Measurements from ENCODE around the gene ACER1.

Gene ACER1

DNA sequence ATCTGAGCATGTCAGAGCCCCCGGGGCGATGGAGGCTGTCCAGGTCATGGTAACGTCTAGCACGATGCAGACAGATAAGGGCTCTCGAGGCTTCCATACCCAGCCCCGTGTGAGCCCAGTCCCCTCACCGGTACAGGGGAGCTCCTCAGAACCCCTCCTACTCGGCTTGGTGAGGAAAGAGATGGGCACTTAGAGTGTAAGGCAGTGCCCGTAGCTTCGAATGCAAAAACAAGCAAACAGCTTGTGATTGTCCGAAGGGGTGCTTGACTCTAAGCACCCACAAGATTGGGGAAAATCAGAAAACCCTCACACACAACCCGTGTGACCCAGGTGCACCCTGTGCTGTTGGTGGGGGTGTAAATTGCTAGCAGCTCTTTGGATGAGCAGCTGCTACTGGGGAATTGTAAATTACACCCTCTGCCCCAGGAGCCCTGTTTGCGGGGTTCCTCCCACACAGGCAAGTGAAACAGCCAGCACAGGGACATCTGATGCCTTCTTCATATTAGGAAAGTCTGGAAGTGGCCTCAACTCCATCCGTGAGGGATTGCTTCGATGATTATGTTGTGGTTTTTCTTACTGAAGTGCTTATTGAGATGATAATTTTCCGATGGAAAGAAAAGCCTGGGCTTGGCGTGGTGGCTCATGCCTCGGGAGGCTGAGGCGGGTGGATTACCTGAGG lies 43.2 kb upstream of the ACER1 start:
- Histone ChIP-seq H3K27me3 (no peaks in the 10 kb centered on the region), H3K4me1 (peaks cover 8% of the 10 kb centered on the region), H3K4me3 (ENCODE audit: low read depth, low read length) (no peak overlapping the region), H3K36me3 (peaks cover 28% of the 10 kb centered on the region), H3K9me3 (no peaks in the 10 kb centered on the region)
- TF ChIP-seq, protein P1, sequence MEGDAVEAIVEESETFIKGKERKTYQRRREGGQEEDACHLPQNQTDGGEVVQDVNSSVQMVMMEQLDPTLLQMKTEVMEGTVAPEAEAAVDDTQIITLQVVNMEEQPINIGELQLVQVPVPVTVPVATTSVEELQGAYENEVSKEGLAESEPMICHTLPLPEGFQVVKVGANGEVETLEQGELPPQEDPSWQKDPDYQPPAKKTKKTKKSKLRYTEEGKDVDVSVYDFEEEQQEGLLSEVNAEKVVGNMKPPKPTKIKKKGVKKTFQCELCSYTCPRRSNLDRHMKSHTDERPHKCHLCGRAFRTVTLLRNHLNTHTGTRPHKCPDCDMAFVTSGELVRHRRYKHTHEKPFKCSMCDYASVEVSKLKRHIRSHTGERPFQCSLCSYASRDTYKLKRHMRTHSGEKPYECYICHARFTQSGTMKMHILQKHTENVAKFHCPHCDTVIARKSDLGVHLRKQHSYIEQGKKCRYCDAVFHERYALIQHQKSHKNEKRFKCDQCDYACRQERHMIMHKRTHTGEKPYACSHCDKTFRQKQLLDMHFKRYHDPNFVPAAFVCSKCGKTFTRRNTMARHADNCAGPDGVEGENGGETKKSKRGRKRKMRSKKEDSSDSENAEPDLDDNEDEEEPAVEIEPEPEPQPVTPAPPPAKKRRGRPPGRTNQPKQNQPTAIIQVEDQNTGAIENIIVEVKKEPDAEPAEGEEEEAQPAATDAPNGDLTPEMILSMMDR (IDR thresholded peaks at IDR 0.05; ENCODE audit: low read depth, low read length), result no peak
- DNase-seq, result no peak

- peaks cover 8% of the 10 kb centered on the region for H3K4me1 ChIP-seq
- DNase-seq, result no peak
- H3K27me3 ChIP-seq, result no peaks in the 10 kb centered on the region
- no peak within 1 kb of the TSS for H3K4me3 ChIP-seq (ENCODE audit: low read depth, low read length)
- H3K9me3 ChIP-seq, result no peaks in the 10 kb centered on the region
- TF ChIP-seq, protein P1 (IDR thresholded peaks at IDR 0.05; ENCODE audit: low read depth, low read length), result no peak
- peaks cover 16% of the 10 kb centered on the region for H3K36me3 ChIP-seq
Measured at GRCh38 chr19:6375411-6376010, 42.1 kb upstream of the ACER1 start, which contains the start of gene PSPN. Gene PSPN (minus strand): TSS chr19:6375933. CDS start chr19:6375849, 84 bp downstream.

- TF ChIP-seq, protein P1 (IDR thresholded peaks at IDR 0.05; ENCODE audit: low read depth, low read length), result no peak
- H3K4me3 ChIP-seq (ENCODE audit: low read depth, low read length), result no peak overlapping the region
- peaks cover 10% of the 10 kb centered on the region for H3K36me3 ChIP-seq
- no peaks in the 10 kb centered on the region for H3K27me3 ChIP-seq
- no peaks in the 10 kb centered on the region for H3K9me3 ChIP-seq
- DNase-seq, result no peak
- H3K4me1 ChIP-seq, result peaks cover 8% of the 10 kb centered on the region
Measured at GRCh38 chr19:6374711-6375410, 41.4 kb upstream of the ACER1 start.

DNA sequence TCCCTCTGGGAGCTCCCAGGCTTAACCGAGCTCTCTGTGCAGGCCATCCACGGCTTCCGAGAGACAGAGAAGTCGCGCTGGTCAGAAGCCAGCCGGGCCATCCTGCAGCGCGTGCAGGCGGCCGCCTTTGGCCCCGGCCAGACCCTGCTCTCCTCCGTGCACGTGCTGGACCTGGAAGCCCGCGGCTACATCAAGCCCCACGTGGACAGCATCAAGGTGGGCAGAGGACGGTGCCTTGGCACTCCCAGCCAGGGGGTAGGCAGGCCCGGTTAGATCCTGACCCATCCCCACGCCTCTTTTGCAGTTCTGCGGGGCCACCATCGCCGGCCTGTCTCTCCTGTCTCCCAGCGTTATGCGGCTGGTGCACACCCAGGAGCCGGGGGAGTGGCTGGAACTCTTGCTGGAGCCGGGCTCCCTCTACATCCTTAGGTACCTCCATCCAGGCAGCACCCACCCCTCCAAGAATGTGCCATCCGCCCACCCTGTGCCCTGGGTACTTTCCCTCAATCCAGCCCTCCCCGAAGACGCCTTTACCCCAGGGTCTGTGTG lies 40.8 kb upstream of the ACER1 start:
- H3K9me3 ChIP-seq, result no peaks in the 10 kb centered on the region
- TF ChIP-seq, protein P1 (IDR thresholded peaks at IDR 0.05; ENCODE audit: low read depth, low read length), result no peak
- peaks cover 7% of the 10 kb centered on the region for H3K36me3 ChIP-seq
- peaks cover 8% of the 10 kb centered on the region for H3K4me1 ChIP-seq
- no peaks in the 10 kb centered on the region for H3K27me3 ChIP-seq
- DNase-seq, result no peak
- peak overlapping the region; percentile 51 for H3K4me3 ChIP-seq (ENCODE audit: low read depth, low read length)

GRCh38 chr19:6373813-6374108 lies 40.3 kb upstream of the ACER1 start:
- DNase-seq, result no peak
- Histone ChIP-seq H3K4me1 (peaks cover 8% of the 10 kb centered on the region), H3K36me3 (peaks cover 6% of the 10 kb centered on the region), H3K9me3 (no peaks in the 10 kb centered on the region), H3K4me3 (ENCODE audit: low read depth, low read length) (peak overlapping the region; percentile 51), H3K27me3 (no peaks in the 10 kb centered on the region)
- TF ChIP-seq, protein P1 (IDR thresholded peaks at IDR 0.05; ENCODE audit: low read depth, low read length), result no peak
